Muscle of arm (tissue), 12 donors: ENCODE measurements around the gene CDH22. TPM values are rescaled to one million over a fixed set of nuclear protein-coding genes. Genes with fewer than 3 reads are reported as not detected.

Experiments
- DNase-seq: peaks from one replicate; pipeline ENCODE4 v3.0.0-alpha.2; 2013
- polyA plus RNA-seq, 12 donors: library from polyadenylated mRNA; unstranded; fragments of 120-200 nt; gene quantifications; one replicate each; pipeline ENCODE4 v1.2.1, GENCODE V29; 2013; ENCODE audit not compliant: insufficient read length in 12 of 12

CDH22 gene
- polyA plus RNA-seq, 12 donors: 0.09 to 0.59 (median 0.24) TPM; not detected in 2

- DNase-seq: no peak
Observed at GRCh38 chr20:46323557-46323956, 15.3 kb upstream of the CDH22 start.

- DNase-seq: no peak
Observed at GRCh38 chr20:46322641-46323040, 14.3 kb upstream of the CDH22 start.

- DNase-seq: no peak
Observed at GRCh38 chr20:46317685-46318177, 9.4 kb upstream of the CDH22 start.

- no peak for DNase-seq
Observed at GRCh38 chr20:46316984-46317684, 8.8 kb upstream of the CDH22 start.

- DNase-seq: no peak
Observed at GRCh38 chr20:46315311-46315710, 7.0 kb upstream of the CDH22 start.

- DNase-seq: no peak
Observed at GRCh38 chr20:46312945-46313861, 4.9 kb upstream of the CDH22 start.

GRCh38 chr20:46312075-46312944 lies 4.0 kb upstream of the CDH22 start:
- no peak for DNase-seq

GRCh38 chr20:46311719-46312074 lies 3.4 kb upstream of the CDH22 start:
- no peak for DNase-seq

GRCh38 chr20:46311039-46311650 lies 2.8 kb upstream of the CDH22 start:
- no peak for DNase-seq

GRCh38 chr20:46309945-46310344 lies 1.6 kb upstream of the CDH22 start:
- DNase-seq: no peak

GRCh38 chr20:46307999-46308257 lies 370 bp downstream of the CDH22 start:
- no peak for DNase-seq

- DNase-seq: peak; percentile 32
Observed at GRCh38 chr20:46307139-46307998, 929 bp downstream of the CDH22 start.

- DNase-seq: no peak
Observed at GRCh38 chr20:46306743-46307138, 1.6 kb downstream of the CDH22 start.

GRCh38 chr20:46305973-46306360 lies 2.3 kb downstream of the CDH22 start:
- no peak for DNase-seq

GRCh38 chr20:46305331-46305972 lies 2.8 kb downstream of the CDH22 start:
- no peak for DNase-seq

GRCh38 chr20:46304852-46305251 lies 3.4 kb downstream of the CDH22 start:
- DNase-seq: no peak

- no peak for DNase-seq
Observed at GRCh38 chr20:46304361-46304760, 3.9 kb downstream of the CDH22 start.

GRCh38 chr20:46303176-46303956 lies 4.9 kb downstream of the CDH22 start:
- no peak for DNase-seq

- no peak for DNase-seq
Observed at GRCh38 chr20:46302106-46302505, 6.2 kb downstream of the CDH22 start.

- DNase-seq: no peak
Observed at GRCh38 chr20:46300281-46300680, 8.0 kb downstream of the CDH22 start.
